Amniotic stem cell (primary cell): ENCODE data around the gene KLK14.

ENCODE experiments used
- DNase-seq: peaks from one replicate; lab custom pipeline; 2025; lab: John Stamatoyannopoulos, UW

The KLK14 gene

DNA sequence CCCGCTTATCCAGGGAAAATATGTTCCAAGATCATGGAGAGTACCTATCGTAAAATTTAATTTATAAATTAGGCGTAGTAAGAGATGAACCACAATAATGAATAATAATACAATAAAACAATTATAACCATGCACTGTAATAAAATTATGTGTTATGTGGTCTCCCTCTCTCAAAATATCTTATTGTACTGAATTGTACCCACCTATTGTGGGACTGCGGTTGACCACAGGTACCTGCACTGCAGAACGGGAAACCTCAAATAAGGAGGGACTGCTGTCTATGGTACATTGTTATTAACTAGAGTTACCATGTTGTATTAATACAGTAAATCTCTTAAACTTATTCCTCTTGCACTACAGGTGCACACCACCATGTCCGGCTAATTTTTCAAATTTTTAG, 42.5 kb downstream of the KLK14 start:
- no peak for DNase-seq

DNA sequence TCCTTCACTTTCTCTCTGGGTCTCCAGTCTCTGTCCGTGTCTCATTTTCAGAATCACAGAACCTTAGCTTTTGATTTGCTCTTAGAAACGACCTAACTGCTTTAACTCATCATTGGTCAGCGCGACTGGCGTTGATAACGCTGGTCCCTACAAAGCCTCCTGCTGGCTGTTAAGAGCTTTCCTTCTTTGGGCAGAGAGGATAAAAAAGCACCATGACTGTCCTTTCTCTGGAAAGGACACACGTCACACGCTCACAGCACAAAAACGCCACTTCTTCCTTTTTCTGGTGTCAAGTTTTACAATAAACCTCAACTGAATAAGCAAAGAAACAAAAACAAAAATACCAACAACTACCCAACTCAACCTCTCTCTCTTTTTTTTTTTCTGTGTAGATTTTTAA, 46.2 kb downstream of the KLK14 start:
- DNase-seq, result no peak

DNA sequence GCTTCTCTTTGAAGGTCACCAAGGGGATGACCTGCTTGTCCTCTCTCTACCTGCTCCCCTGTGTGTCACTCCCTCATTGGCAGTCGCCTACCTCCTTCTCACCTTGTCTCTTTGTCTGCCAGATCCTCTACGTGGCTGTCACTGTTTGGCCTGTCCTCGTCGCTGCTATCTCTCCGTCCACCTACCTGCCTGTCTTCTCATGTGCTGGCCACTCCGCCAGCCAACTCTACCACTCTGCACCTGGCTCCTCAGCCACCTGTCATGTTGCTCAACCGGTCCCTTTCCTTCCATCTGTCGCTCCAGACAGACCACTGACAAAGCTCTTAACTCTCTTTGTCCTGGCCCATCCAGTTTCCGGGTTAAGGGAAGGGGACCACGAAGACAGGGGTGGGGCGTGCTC, 48.0 kb downstream of the KLK14 start, which contains the start of gene KLK12:
Gene KLK12 (minus strand): TSS at position 299 of the 400 bp plus-strand sequence. CDS start 381 bp downstream, outside the sequence.
- DNase-seq, result no peak

- DNase-seq, result no peak
Observed at GRCh38 chr19:51031880-51032225, 50.8 kb downstream of the KLK14 start.

DNA sequence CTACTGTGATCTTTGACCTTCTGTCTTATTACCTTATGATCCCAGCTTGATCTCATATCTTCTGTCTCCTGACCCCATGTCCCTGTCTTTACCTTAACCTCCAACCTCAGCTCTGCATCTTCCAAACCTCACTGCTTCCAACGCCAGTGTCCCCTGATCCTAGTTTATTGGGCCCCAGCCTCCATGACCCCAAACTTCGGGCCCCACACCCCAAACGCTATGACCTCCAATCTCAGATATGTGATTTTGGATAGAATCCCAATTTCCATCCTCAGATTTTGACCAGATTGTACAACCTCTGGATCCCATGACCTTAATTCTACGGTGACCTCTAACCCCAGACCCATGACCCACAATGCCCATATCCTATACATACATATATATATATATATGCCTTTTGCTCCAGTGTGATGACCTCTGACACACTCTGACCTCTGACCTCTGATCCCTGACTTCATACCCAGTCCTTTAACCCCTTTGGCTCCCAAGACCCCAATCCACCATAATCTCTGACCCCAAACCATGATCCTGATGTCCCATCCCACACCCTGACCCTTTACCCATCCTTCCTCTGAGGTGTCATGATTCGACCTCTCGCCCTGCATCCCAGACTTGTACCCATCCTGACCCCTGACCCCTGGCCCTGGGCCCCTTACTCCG, 51.3 kb downstream of the KLK14 start:
- no peak for DNase-seq

DNA sequence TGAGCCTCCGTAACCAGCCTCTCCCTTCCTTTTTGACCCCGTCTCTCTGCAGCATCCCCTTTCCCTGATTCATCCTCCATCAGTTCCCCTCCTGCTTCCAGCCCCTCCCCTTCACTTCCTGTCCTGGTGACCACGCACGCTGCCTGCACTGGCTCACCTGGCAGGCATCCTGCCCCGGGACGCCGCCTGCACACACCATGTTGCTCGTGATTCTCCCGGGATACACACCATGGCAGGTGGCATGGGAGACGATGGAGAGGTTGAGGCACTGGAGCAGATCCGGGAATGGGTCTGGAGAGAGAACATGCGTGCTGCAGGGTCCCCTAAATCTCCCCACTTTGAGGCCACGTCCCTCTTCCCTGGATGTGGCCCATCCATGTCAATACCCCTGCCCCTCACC, 52.1 kb downstream of the KLK14 start:
- no peak for DNase-seq

GRCh38 chr19:51029718-51030117, 53.0 kb downstream of the KLK14 start:
- DNase-seq, result no peak
